ENCODE data around the gene INSIG1.

INSIG1 gene

DNA sequence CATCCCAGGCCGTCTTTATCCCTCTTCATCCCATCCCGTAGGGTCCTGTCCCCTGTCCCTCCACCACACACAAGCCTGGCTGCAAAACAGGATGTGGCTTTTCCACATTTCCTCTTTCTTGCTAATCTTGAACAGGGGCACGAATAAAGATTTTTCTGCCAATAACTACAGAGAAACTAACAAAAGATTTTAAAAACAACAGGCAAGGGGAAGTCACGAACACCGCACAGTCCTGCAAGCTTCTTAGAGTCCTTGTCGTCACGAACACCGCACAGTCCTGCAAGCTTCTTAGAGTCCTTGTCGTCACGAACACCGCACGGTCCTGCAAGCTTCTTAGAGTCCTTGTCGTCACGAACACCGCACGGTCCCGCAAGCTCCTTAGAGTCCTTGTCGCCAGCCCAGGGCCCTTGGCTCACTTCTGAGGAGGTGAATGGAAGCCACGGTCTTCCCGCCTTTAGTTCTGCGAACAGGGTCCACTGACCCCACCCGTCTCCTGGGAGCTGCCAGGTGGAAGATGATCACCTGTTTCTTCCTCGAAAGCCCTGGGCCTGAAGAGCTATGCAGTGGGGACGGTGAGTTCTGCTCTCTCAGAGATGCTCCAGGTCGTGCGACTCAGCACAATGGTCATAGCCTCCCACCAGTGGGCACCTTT, 10.3 kb upstream of the INSIG1 start:
- H3K9ac ChIP-seq (ENCODE audit: low read depth, low read length), result no peak overlapping the region
- H3K27me3 ChIP-seq (ENCODE audit: control insufficient read depth, insufficient read depth, low read length), result peaks cover 28% of the 10 kb centered on the region
- H3K4me1 ChIP-seq (ENCODE audit: control insufficient read depth, insufficient read depth, low read length), result peaks cover 10% of the 10 kb centered on the region
- no peaks in the 10 kb centered on the region for H3K36me3 ChIP-seq (ENCODE audit: insufficient read depth, low read length)
- no peaks in the 10 kb centered on the region for H3K9me3 ChIP-seq (replicated peaks; ENCODE audit: low read length)
- no peak overlapping the region for H3K4me2 ChIP-seq (ENCODE audit: low read length)
- no peak overlapping the region for H3K4me3 ChIP-seq (ENCODE audit: low read length)

DNA sequence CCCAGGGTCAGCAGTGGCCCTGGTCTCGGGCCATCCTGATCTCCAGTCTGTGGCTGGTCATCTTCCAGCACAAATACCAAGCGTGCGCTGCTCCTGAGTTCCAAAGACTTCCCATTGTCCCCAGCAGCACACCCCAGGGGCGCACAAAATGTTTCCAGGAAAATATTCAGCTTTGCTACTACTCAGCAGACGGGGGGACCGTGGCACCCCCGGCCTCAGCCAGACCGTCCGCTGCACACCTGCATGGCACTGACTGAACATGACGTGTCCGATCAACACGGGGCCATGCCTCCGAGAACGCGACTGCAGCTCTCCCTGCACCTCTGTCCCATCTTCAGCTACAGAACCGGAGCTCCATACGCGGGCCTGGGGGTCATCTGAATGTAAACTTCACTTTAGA, 9.6 kb upstream of the INSIG1 start:
- no peak overlapping the region for H3K4me3 ChIP-seq (ENCODE audit: low read length)
- H3K27me3 ChIP-seq (ENCODE audit: control insufficient read depth, insufficient read depth, low read length), result peaks cover 22% of the 10 kb centered on the region
- H3K36me3 ChIP-seq (ENCODE audit: insufficient read depth, low read length), result no peaks in the 10 kb centered on the region

DNA sequence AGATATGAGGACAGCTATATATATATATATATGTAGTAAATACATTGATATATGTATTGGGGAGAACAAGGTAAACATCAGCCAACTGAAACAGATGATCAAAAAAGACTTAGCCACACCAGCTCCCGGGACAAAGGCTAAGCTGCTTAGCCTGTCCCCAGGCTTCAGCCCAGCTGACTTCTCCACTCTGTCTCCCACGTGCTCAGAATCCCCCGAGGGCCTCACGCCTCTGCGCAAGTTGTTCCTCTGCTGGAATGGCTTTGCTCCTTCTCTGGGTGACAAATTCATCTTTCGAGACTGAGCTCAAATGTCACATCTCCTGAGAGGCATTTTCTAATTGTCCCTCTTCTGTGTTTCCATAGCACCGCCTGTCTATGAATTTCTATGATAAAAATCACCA, 8.6 kb upstream of the INSIG1 start:
- Histone ChIP-seq H3K9ac (ENCODE audit: low read depth, low read length) (no peak overlapping the region), H3K9me3 (replicated peaks; ENCODE audit: low read length) (no peaks in the 10 kb centered on the region), H3K27me3 (ENCODE audit: control insufficient read depth, insufficient read depth, low read length) (peaks cover 18% of the 10 kb centered on the region), H3K4me3 (ENCODE audit: low read length) (no peak overlapping the region), H3K36me3 (ENCODE audit: insufficient read depth, low read length) (no peaks in the 10 kb centered on the region), H3K4me2 (ENCODE audit: low read length) (no peak overlapping the region), H3K4me1 (ENCODE audit: control insufficient read depth, insufficient read depth, low read length) (peaks cover 10% of the 10 kb centered on the region)

More for the DNA sequence above, 9.6 kb upstream of the INSIG1 start:
- H3K9me3 ChIP-seq (replicated peaks; ENCODE audit: low read length), result no peaks in the 10 kb centered on the region
- no peak overlapping the region for H3K4me2 ChIP-seq (ENCODE audit: low read length)
- H3K9ac ChIP-seq (ENCODE audit: low read depth, low read length), result no peak overlapping the region
- H3K4me1 ChIP-seq (ENCODE audit: control insufficient read depth, insufficient read depth, low read length), result peaks cover 10% of the 10 kb centered on the region

DNA sequence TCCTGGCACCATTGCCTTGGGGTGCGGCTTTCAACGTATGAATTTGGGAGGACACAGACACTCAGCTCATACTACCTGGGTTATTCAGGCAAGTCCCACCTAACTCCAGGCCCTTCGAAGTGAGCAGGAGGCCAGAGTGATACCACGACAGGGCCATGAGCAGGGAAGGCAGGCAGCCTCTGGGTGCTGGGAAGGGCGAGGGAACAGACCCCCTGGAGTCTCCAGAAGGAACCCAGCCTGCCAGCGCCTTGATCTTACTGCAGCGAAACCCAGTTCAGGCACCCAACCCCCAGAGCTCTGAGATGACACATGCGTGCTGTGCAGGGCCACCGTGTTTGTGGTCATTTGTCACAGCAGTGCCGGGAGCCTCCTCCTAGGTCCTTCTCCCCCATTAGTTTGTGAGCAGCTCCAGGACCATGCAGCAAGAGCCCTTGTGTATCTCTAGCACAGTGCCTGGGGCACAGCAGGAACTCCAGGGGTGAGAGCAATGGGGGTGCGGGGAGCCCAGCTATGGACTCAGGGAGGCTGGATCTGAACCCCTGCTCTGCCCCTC, 7.7 kb upstream of the INSIG1 start:
- Histone ChIP-seq H3K27me3 (ENCODE audit: control insufficient read depth, insufficient read depth, low read length) (peaks cover 9% of the 10 kb centered on the region), H3K4me1 (ENCODE audit: control insufficient read depth, insufficient read depth, low read length) (peaks cover 10% of the 10 kb centered on the region), H3K4me2 (ENCODE audit: low read length) (no peak overlapping the region), H3K36me3 (ENCODE audit: insufficient read depth, low read length) (no peaks in the 10 kb centered on the region), H3K9ac (ENCODE audit: low read depth, low read length) (no peak overlapping the region), H3K9me3 (replicated peaks; ENCODE audit: low read length) (no peaks in the 10 kb centered on the region), H3K4me3 (ENCODE audit: low read length) (no peak overlapping the region)

DNA sequence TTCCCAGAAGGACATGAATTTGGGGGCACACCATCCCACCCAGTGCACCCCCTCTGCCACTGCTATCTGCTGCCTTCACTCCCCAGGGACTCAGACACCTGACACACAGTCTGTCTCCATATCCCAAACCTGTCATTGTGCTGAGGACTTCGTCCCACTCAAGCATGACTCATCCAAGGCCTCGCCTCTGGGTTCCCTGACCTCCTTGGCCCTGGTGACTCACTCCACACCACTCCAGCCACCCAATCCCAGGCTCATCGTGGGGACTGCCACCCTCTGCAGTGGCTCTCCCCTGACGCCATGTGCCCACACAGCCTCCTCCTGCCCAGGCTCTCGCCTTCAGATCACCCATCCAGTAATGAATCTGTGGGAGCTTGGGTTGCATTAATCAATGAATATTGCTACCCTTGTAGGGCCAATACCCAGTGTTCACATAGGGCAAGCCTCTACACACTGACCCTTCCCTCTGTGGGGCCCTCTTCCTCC, 6.6 kb upstream of the INSIG1 start:
- H3K4me1 ChIP-seq (ENCODE audit: control insufficient read depth, insufficient read depth, low read length), result peaks cover 10% of the 10 kb centered on the region
- H3K9me3 ChIP-seq (replicated peaks; ENCODE audit: low read length), result no peaks in the 10 kb centered on the region
- no peaks in the 10 kb centered on the region for H3K36me3 ChIP-seq (ENCODE audit: insufficient read depth, low read length)
- peaks cover 3% of the 10 kb centered on the region for H3K27me3 ChIP-seq (ENCODE audit: control insufficient read depth, insufficient read depth, low read length)
- H3K4me3 ChIP-seq (ENCODE audit: low read length), result no peak overlapping the region
- no peak overlapping the region for H3K9ac ChIP-seq (ENCODE audit: low read depth, low read length)
- no peak overlapping the region for H3K4me2 ChIP-seq (ENCODE audit: low read length)

DNA sequence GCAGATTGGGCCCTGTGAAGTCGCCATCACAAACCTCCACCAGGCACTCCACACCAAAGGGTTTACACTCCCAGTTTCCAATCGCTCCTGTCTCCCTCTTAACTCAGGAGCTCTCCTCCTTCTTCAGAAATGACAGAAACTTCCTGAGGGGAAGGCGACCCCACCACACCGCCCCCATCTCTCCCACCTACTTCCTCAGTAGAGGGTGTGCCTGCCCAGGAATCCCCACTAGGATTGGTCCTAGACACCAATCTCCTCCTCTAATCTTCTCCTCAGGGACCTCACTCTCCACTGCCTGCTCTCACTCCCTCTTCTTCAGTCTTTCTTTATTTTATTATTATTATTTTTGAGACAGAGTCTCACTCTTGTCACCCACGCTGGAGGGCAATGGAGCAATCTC, 5.9 kb upstream of the INSIG1 start:
- Histone ChIP-seq H3K4me3 (ENCODE audit: low read length) (no peak overlapping the region), H3K4me2 (ENCODE audit: low read length) (no peak overlapping the region), H3K9ac (ENCODE audit: low read depth, low read length) (no peak overlapping the region), H3K27me3 (ENCODE audit: control insufficient read depth, insufficient read depth, low read length) (peaks cover 3% of the 10 kb centered on the region), H3K9me3 (replicated peaks; ENCODE audit: low read length) (no peaks in the 10 kb centered on the region), H3K4me1 (ENCODE audit: control insufficient read depth, insufficient read depth, low read length) (peaks cover 14% of the 10 kb centered on the region), H3K36me3 (ENCODE audit: insufficient read depth, low read length) (no peaks in the 10 kb centered on the region)

DNA sequence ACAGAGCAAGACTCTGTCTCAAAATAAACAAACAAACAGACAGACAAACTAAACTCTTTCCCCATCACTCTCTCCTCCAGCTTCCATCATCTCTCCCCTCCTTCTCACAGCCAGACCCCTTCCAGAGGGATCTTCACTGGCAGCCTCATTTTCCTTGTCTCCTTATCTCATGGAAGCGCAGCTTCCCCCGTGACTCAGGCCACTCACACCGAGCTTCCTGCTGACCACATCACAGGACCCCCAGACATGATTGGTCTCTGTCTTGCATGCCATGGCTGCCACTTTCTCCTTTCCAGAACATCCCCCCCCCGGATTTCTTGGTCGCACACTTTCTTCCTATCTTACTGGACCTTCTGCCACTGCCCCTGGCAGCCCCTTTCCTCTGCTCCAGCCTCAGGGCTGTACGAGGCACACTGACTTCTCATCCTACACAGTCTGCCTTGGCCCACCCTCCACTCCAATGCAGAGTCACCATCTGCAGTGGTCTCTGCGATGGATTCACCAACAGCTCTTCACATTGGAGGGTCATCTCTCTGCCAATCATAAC, 4.9 kb upstream of the INSIG1 start:
- no peak overlapping the region for H3K4me3 ChIP-seq (ENCODE audit: low read length)
- no peaks in the 10 kb centered on the region for H3K36me3 ChIP-seq (ENCODE audit: insufficient read depth, low read length)
- H3K4me2 ChIP-seq (ENCODE audit: low read length), result no peak overlapping the region
- H3K4me1 ChIP-seq (ENCODE audit: control insufficient read depth, insufficient read depth, low read length), result peaks cover 18% of the 10 kb centered on the region
- H3K9me3 ChIP-seq (replicated peaks; ENCODE audit: low read length), result no peaks in the 10 kb centered on the region
- no peak overlapping the region for H3K9ac ChIP-seq (ENCODE audit: low read depth, low read length)
- no peaks in the 10 kb centered on the region for H3K27me3 ChIP-seq (ENCODE audit: control insufficient read depth, insufficient read depth, low read length)

DNA sequence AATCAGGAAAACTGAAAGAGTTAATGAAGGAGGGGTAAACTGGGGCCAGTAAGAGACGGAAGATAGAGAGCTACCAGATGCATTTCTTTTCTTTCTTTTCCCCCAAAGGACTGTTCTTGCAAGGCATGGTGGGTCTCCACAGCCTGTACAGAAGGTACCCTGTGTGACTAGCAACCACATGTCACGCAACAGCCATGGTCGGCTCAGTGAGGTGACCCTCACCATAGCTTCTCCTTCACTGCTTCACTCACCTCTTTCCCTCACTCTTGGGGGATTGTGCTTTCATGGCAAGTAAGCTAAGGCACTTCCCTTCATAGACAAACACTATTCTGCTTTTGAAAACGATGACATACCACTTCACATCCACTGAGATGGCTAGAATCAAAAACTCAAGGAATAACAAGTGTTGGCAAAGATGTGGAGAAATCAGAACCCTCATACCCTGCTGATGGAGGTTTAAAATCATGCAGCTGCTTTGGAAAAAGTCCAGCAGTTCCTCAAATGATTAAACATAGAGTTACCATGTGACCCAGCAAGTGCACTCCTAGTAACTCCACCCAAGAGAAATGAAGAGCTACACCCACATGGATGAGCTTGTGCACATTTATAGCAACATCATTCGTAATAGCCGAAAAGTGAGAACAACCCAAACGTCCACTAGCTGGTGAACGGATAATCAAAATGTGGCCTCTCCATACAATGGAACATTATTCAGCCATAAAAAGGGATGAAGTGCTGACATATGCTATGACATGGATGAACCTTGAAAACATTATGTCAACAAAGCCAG, 3.8 kb upstream of the INSIG1 start:
- no peak overlapping the region for H3K4me2 ChIP-seq (ENCODE audit: low read length)
- no peaks in the 10 kb centered on the region for H3K27me3 ChIP-seq (ENCODE audit: control insufficient read depth, insufficient read depth, low read length)
- no peak overlapping the region for H3K4me3 ChIP-seq (ENCODE audit: low read length)
- no peaks in the 10 kb centered on the region for H3K36me3 ChIP-seq (ENCODE audit: insufficient read depth, low read length)
- no peak overlapping the region for H3K9ac ChIP-seq (ENCODE audit: low read depth, low read length)
- H3K9me3 ChIP-seq (replicated peaks; ENCODE audit: low read length), result no peaks in the 10 kb centered on the region
- H3K4me1 ChIP-seq (ENCODE audit: control insufficient read depth, insufficient read depth, low read length), result peaks cover 23% of the 10 kb centered on the region

DNA sequence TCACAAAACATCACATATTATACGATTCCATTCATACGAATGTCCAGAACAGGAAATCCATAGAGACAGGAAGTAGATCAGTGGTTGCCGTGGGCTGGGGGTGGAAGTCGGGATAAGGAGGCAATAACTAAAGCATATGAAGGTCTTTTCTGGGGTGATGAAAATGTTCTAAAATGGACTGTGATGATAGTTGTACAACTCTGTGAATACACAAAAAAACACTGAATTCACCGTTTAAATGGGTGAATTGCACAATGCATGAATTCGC, 3.2 kb upstream of the INSIG1 start:
- H3K9me3 ChIP-seq (replicated peaks; ENCODE audit: low read length), result no peaks in the 10 kb centered on the region
- no peaks in the 10 kb centered on the region for H3K36me3 ChIP-seq (ENCODE audit: insufficient read depth, low read length)
- no peak overlapping the region for H3K9ac ChIP-seq (ENCODE audit: low read depth, low read length)
- H3K4me3 ChIP-seq (ENCODE audit: low read length), result no peak overlapping the region
- H3K4me2 ChIP-seq (ENCODE audit: low read length), result no peak overlapping the region
- peaks cover 23% of the 10 kb centered on the region for H3K4me1 ChIP-seq (ENCODE audit: control insufficient read depth, insufficient read depth, low read length)
- no peaks in the 10 kb centered on the region for H3K27me3 ChIP-seq (ENCODE audit: control insufficient read depth, insufficient read depth, low read length)

DNA sequence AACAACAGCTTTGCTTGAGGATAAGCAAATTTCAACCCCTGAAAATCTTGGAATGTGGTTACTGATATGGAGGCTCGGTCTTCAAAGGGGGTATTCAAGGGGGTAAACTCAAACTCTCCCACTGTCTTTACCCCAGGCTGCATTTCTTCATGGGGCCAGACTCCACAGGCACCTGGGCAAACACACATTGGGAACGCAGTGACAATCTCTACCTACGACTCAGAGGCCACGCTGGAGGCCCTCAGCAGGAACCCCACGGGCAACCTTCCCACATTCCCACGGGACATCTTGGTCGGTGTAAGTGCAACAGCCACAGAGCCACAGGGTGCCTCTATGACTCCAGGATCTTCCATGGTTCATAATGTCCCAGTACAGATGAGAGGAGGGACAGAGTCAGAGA, 2.2 kb upstream of the INSIG1 start:
- Histone ChIP-seq H3K4me1 (ENCODE audit: control insufficient read depth, insufficient read depth, low read length) (peaks cover 31% of the 10 kb centered on the region), H3K36me3 (ENCODE audit: insufficient read depth, low read length) (peaks cover under 1% of the 10 kb centered on the region), H3K4me3 (ENCODE audit: low read length) (no peak overlapping the region), H3K9me3 (replicated peaks; ENCODE audit: low read length) (no peaks in the 10 kb centered on the region), H3K4me2 (ENCODE audit: low read length) (no peak overlapping the region), H3K27me3 (ENCODE audit: control insufficient read depth, insufficient read depth, low read length) (no peaks in the 10 kb centered on the region), H3K9ac (ENCODE audit: low read depth, low read length) (no peak overlapping the region)

DNA sequence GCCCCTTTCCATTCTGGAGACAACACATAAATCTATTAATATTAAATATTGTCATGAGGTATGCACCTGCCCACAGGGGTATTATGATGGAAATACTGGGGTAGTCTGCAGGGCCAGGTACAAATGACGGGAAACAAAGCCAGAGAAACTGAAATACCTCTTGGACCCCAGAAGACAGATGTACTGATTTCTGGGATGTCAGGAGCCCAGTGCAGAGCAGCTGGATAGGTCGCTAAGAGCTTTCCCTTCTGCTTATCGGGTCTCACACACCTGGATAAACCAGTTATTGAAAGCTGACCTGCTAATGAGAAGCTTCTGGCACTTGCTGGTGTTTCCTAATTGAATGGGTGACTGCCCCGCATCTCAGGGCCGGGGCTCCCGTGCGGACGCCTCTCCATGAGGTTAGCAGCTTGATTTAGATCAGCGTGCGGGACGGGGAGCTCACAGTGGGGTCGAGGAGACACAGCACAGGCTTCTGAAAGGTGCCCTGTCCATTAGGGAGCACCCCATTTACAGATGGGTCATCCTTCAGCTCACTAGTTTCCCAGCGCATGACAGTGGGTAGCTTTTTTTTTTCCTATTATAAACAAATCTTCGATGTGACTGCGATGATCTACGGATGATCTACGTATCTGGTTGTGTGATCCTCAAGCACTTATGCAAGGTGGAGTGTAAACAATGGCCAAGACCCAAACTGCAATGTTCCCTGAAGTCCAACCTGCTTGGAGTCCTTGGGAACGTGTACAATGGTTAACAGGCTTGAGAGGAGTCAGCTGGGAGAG, 1.5 kb upstream of the INSIG1 start:
- peaks cover 31% of the 10 kb centered on the region for H3K4me1 ChIP-seq (ENCODE audit: control insufficient read depth, insufficient read depth, low read length)
- H3K9ac ChIP-seq (ENCODE audit: low read depth, low read length), result peak overlapping the region; percentile 85
- no peaks in the 10 kb centered on the region for H3K27me3 ChIP-seq (ENCODE audit: control insufficient read depth, insufficient read depth, low read length)
- peaks cover 8% of the 10 kb centered on the region for H3K36me3 ChIP-seq (ENCODE audit: insufficient read depth, low read length)
- no peaks in the 10 kb centered on the region for H3K9me3 ChIP-seq (replicated peaks; ENCODE audit: low read length)
- H3K4me2 ChIP-seq (ENCODE audit: low read length), result peak overlapping the region; percentile 95
- peak overlapping the region; percentile 85 for H3K4me3 ChIP-seq (ENCODE audit: low read length)

Data from skeletal muscle satellite cell (primary cell).